Sigmoid colon (tissue), 4 donors: ENCODE measurements around the gene RNF144A.

Experiments used
- EP300 ChIP-seq, 4 donors: sonication (generic); formaldehyde crosslinking; IDR thresholded peaks; one replicate each; pipeline ENCODE4 v1.6.1; 2017; ENCODE audit warnings: antibody characterized with exemption in 4 of 4
- POLR2A ChIP-seq, 2 donors: fragments of 450-650 bp; IDR thresholded peaks; one replicate each; pipeline ENCODE4 v1.6.1; 2016; ENCODE audit warnings: antibody characterized with exemption in 2 of 2, mild to moderate bottlenecking in 2 of 2, moderate library complexity in 2 of 2
- POLR2AphosphoS5 ChIP-seq, 4 donors: sonication (generic); formaldehyde crosslinking; IDR thresholded peaks; one replicate each; pipeline ENCODE4 v1.6.1; 2017; ENCODE audit warnings: antibody characterized with exemption in 4 of 4
- TF ChIP-seq, protein P1 (sequence below), 4 experiments: fragments of 450-650 bp in 3 of 4; fragments of 200-600 bp in 1 of 4; IDR thresholded peaks; one replicate each; pipeline ENCODE4 v1.5.1; 2016 to 2019; ENCODE audit warnings: antibody characterized with exemption in 4 of 4, mild to moderate bottlenecking in 3 of 4, moderate library complexity in 2 of 4

DNA sequence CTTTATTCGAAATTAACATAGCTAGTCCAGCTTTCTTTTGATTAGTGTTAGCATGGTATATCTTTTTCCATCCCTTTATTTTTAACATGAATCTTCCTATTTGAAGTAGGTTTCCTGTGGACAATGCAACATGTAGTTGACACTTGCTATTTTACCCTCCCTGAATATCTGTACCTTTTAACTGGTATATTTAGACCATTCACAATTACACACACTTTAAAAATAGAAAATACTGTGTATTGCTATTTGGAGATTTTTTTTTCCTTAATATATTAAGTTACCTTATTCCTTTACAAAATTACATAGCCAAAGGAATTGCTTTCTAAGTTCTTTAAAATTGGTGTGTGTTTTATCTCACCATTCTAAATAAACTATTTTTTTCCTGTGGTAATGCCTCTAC is 15.0 kb downstream of the RNF144A start:
- TF ChIP-seq, protein P1, sequence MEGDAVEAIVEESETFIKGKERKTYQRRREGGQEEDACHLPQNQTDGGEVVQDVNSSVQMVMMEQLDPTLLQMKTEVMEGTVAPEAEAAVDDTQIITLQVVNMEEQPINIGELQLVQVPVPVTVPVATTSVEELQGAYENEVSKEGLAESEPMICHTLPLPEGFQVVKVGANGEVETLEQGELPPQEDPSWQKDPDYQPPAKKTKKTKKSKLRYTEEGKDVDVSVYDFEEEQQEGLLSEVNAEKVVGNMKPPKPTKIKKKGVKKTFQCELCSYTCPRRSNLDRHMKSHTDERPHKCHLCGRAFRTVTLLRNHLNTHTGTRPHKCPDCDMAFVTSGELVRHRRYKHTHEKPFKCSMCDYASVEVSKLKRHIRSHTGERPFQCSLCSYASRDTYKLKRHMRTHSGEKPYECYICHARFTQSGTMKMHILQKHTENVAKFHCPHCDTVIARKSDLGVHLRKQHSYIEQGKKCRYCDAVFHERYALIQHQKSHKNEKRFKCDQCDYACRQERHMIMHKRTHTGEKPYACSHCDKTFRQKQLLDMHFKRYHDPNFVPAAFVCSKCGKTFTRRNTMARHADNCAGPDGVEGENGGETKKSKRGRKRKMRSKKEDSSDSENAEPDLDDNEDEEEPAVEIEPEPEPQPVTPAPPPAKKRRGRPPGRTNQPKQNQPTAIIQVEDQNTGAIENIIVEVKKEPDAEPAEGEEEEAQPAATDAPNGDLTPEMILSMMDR (IDR thresholded peaks at IDR 0.05) = no peak
- TF ChIP-seq POLR2AphosphoS5 (IDR thresholded peaks at IDR 0.05) = no peak
- no peak for TF ChIP-seq POLR2A (IDR thresholded peaks at IDR 0.05)
- TF ChIP-seq EP300 (IDR thresholded peaks at IDR 0.05) = no peak
